ENCODE measurements around the gene SAMSN1. TPM values are rescaled to one million over a fixed set of nuclear protein-coding genes. Genes with fewer than 3 reads are reported as not detected.

Gene SAMSN1
- total RNA-seq, 1 donor from 2014 or later = 2.0 TPM

GRCh38 chr21:14591882-14592281 lies 45.8 kb upstream of the SAMSN1 start:
- Mint-ChIP-seq H3K9me3 (ENCODE audit: unreplicated experiment) (no peaks in the 10 kb centered on the region), H3K4me3 (ENCODE audit: unreplicated experiment) (no peak overlapping the region), H3K27me3 (ENCODE audit: unreplicated experiment) (no peaks in the 10 kb centered on the region), H3K4me1 (ENCODE audit: unreplicated experiment) (no peaks in the 10 kb centered on the region), H3K27ac (ENCODE audit: unreplicated experiment) (no peak overlapping the region), H3K36me3 (ENCODE audit: low read depth, unreplicated experiment) (peaks cover 4% of the 10 kb centered on the region)
- DNase-seq (ENCODE audit: low spot score) = no peak
- no peak for TF ChIP-seq CTCF (IDR thresholded peaks at IDR 0.05; ENCODE audit: unreplicated experiment)

GRCh38 chr21:14591377-14591776 lies 45.3 kb upstream of the SAMSN1 start:
- Mint-ChIP-seq H3K4me3 (ENCODE audit: unreplicated experiment) (no peak overlapping the region), H3K36me3 (ENCODE audit: low read depth, unreplicated experiment) (peaks cover 4% of the 10 kb centered on the region), H3K9me3 (ENCODE audit: unreplicated experiment) (no peaks in the 10 kb centered on the region), H3K27ac (ENCODE audit: unreplicated experiment) (no peak overlapping the region), H3K4me1 (ENCODE audit: unreplicated experiment) (no peaks in the 10 kb centered on the region), H3K27me3 (ENCODE audit: unreplicated experiment) (no peaks in the 10 kb centered on the region)
- TF ChIP-seq CTCF (IDR thresholded peaks at IDR 0.05; ENCODE audit: unreplicated experiment) = no peak
- DNase-seq (ENCODE audit: low spot score) = no peak

- H3K9me3 Mint-ChIP-seq (ENCODE audit: unreplicated experiment) = no peaks in the 10 kb centered on the region
- H3K36me3 Mint-ChIP-seq (ENCODE audit: low read depth, unreplicated experiment) = peaks cover 4% of the 10 kb centered on the region
- no peak for TF ChIP-seq CTCF (IDR thresholded peaks at IDR 0.05; ENCODE audit: unreplicated experiment)
- DNase-seq (ENCODE audit: low spot score) = no peak
- H3K27ac Mint-ChIP-seq (ENCODE audit: unreplicated experiment) = no peak overlapping the region
- no peaks in the 10 kb centered on the region for H3K27me3 Mint-ChIP-seq (ENCODE audit: unreplicated experiment)
- no peaks in the 10 kb centered on the region for H3K4me1 Mint-ChIP-seq (ENCODE audit: unreplicated experiment)
- H3K4me3 Mint-ChIP-seq (ENCODE audit: unreplicated experiment) = no peak overlapping the region
Observed at GRCh38 chr21:14589855-14590563, 43.9 kb upstream of the SAMSN1 start.

GRCh38 chr21:14587266-14587665 lies 41.2 kb upstream of the SAMSN1 start:
- DNase-seq (ENCODE audit: low spot score) = no peak
- H3K27me3 Mint-ChIP-seq (ENCODE audit: unreplicated experiment) = no peaks in the 10 kb centered on the region
- H3K4me3 Mint-ChIP-seq (ENCODE audit: unreplicated experiment) = no peak overlapping the region
- no peak overlapping the region for H3K27ac Mint-ChIP-seq (ENCODE audit: unreplicated experiment)
- no peaks in the 10 kb centered on the region for H3K9me3 Mint-ChIP-seq (ENCODE audit: unreplicated experiment)
- H3K36me3 Mint-ChIP-seq (ENCODE audit: low read depth, unreplicated experiment) = no peaks in the 10 kb centered on the region
- H3K4me1 Mint-ChIP-seq (ENCODE audit: unreplicated experiment) = no peaks in the 10 kb centered on the region
- TF ChIP-seq CTCF (IDR thresholded peaks at IDR 0.05; ENCODE audit: unreplicated experiment) = no peak

- Mint-ChIP-seq H3K4me3 (ENCODE audit: unreplicated experiment) (no peak overlapping the region), H3K27ac (ENCODE audit: unreplicated experiment) (no peak overlapping the region)
- no peak for TF ChIP-seq CTCF (IDR thresholded peaks at IDR 0.05; ENCODE audit: unreplicated experiment)
Observed at GRCh38 chr21:14585122-14585521, 39.0 kb upstream of the SAMSN1 start.

More at GRCh38 chr21:14585122-14585521, 39.0 kb upstream of the SAMSN1 start:
- Mint-ChIP-seq H3K9me3 (ENCODE audit: unreplicated experiment) (no peaks in the 10 kb centered on the region), H3K27me3 (ENCODE audit: unreplicated experiment) (no peaks in the 10 kb centered on the region), H3K36me3 (ENCODE audit: low read depth, unreplicated experiment) (no peaks in the 10 kb centered on the region), H3K4me1 (ENCODE audit: unreplicated experiment) (no peaks in the 10 kb centered on the region)
- DNase-seq (ENCODE audit: low spot score) = no peak

Data from endothelial cell (in vitro differentiated cells).